MM.1S (cell line): Measurements from ENCODE around the gene KLRC4.

ENCODE experiments used
- CTCF ChIP-seq: fragments of 300-600 bp; sonication (generic); IDR thresholded peaks from 2 replicates; pipeline ENCODE4 v1.5.1; 2016; ENCODE audit warnings: antibody characterized with exemption, low read length, mixed read lengths
- EZH2 ChIP-seq: fragments of 300-600 bp; sonication (generic); optimal IDR thresholded peaks from 2 replicates; pipeline ENCODE3; 2017; ENCODE audit warnings: low read depth, mild to moderate bottlenecking, antibody characterized with exemption, low read length, mixed read lengths
- EZH2phosphoT487 ChIP-seq: fragments of 300-600 bp; sonication (generic); IDR thresholded peaks from 2 replicates; pipeline ENCODE4 v1.6.1; 2018; ENCODE audit warnings: antibody characterized with exemption, low read length

GRCh38 chr12:10363914-10364814 is 45.4 kb downstream of the KLRC4 start:
- no peak for TF ChIP-seq CTCF
- no peak for TF ChIP-seq EZH2phosphoT487
- no peak for TF ChIP-seq EZH2
